Keratinocyte (primary cell): ENCODE results near the gene C8B. TPM values are rescaled to one million over a fixed set of nuclear protein-coding genes. Genes with fewer than 3 reads are reported as not detected.

ENCODE experiments used
- DNase-seq: peaks from one replicate; pipeline ENCODE4 v3.0.0-alpha.2; 2011; ENCODE audit warnings: low read depth, missing footprints, low spot score
- FAIRE-seq: peaks from 2 replicates; lab custom pipeline; 2011; peaks lifted over from hg19 to GRCh38; lab: Jason Lieb, UNC
- H2AFZ ChIP-seq: 2 replicates; pipeline ENCODE4 v1.6.0; 2012; ENCODE audit warnings: low read length, control low read depth, inconsistent platforms; ENCODE audit not compliant: control insufficient read depth
- H3K27ac ChIP-seq: 2 replicates; pipeline ENCODE4 v1.5.1; 2011; ENCODE audit warnings: low read length; ENCODE audit not compliant: control insufficient read depth, insufficient read depth
- H3K27me3 ChIP-seq: 3 replicates; pipeline ENCODE4 v1.6.0; 2011; ENCODE audit warnings: low read length; ENCODE audit not compliant: control insufficient read depth, insufficient read depth; ENCODE audit errors: extremely low read depth
- H3K36me3 ChIP-seq, 2 experiments: 2 replicates in 1 of 2; 3 replicates in 1 of 2; pipeline ENCODE4 v1.5.1; 2011; ENCODE audit warnings: low read length in 2 of 2, mild to moderate bottlenecking in 1 of 2; ENCODE audit not compliant: control insufficient read depth in 2 of 2, insufficient read depth in 2 of 2; ENCODE audit errors: extremely low read depth in 1 of 2
- H3K4me1 ChIP-seq: 3 replicates; pipeline ENCODE4 v1.5.1; 2011; ENCODE audit warnings: low read length; ENCODE audit not compliant: control insufficient read depth, insufficient read depth; ENCODE audit errors: extremely low read depth
- H3K4me2 ChIP-seq: 3 replicates; pipeline ENCODE4 v1.6.0; 2011; ENCODE audit warnings: low read depth, low read length; ENCODE audit not compliant: control insufficient read depth, insufficient read depth; ENCODE audit errors: extremely low read depth
- H3K4me3 ChIP-seq, 3 experiments: fragments of 200-600 bp in 1 of 3; sonication (generic) in 1 of 3; 2 replicates in 2 of 3; 3 replicates in 1 of 3; pipeline ENCODE4 v1.5.1; 2011 to 2016; ENCODE audit warnings: low read length in 3 of 3, mild to moderate bottlenecking in 3 of 3, control low read depth in 2 of 3, inconsistent platforms in 1 of 3, low read depth in 1 of 3, mixed read lengths in 1 of 3, mixed run types in 1 of 3, moderate library complexity in 1 of 3; ENCODE audit not compliant: control insufficient read depth in 2 of 3, insufficient read depth in 2 of 3; ENCODE audit errors: extremely low read depth in 1 of 3
- H3K79me2 ChIP-seq: 2 replicates; pipeline ENCODE4 v1.6.0; 2012; ENCODE audit warnings: low read length; ENCODE audit not compliant: control insufficient read depth, insufficient read depth
- H3K9ac ChIP-seq: 3 replicates; pipeline ENCODE4 v1.6.0; 2011; ENCODE audit warnings: low read length; ENCODE audit not compliant: control insufficient read depth, insufficient read depth; ENCODE audit errors: extremely low read depth
- H3K9me1 ChIP-seq: 3 replicates; pipeline ENCODE4 v1.6.0; 2011; ENCODE audit warnings: low read length; ENCODE audit not compliant: control insufficient read depth, insufficient read depth; ENCODE audit errors: extremely low read depth
- H3K9me3 ChIP-seq: 2 replicates; pipeline ENCODE4 v1.5.1; 2012; ENCODE audit warnings: low read depth, low read length; ENCODE audit not compliant: control insufficient read depth
- H4K20me1 ChIP-seq: 3 replicates; pipeline ENCODE4 v1.6.0; 2011; ENCODE audit warnings: low read length; ENCODE audit not compliant: control insufficient read depth, insufficient read depth; ENCODE audit errors: extremely low read depth
- EZH2 ChIP-seq: IDR thresholded peaks from one replicate; pipeline ENCODE4 v1.6.1; 2012; ENCODE audit warnings: inconsistent platforms, mild to moderate bottlenecking, low read length, moderate library complexity
- dilution Hi-C: fragments of 300-500 bp; cut with MboI; formaldehyde crosslinking; loops from one replicate; pipeline ENCODE4 v1.7.0; 2020; ENCODE audit warnings: low sequenced_read_pairs; ENCODE audit not compliant: extremely low pct_ligation_motif_present
- polyA plus RNA-seq, 5 experiments: library from polyadenylated mRNA; depleted of rRNA in 3 of 5; stranded (reverse) in 3 of 5; stranded (forward) in 1 of 5; unstranded in 1 of 5; fragments of >200 nt; gene quantifications; 1 replicate in 1 of 5; 2 replicates in 3 of 5; 3 replicates in 1 of 5; pipeline versions ENCODE4 v1.2.1 to v1.2.3, GENCODE V29; 2011 to 2012; ENCODE audit warnings: missing spikeins in 2 of 5, low read depth in 1 of 5, low replicate concordance in 1 of 5
- TF ChIP-seq, protein P1 (sequence below), 3 experiments: IDR thresholded peaks in 1 of 3; conservative IDR thresholded peaks in 1 of 3; optimal IDR thresholded peaks in 1 of 3; 2 replicates in 2 of 3; 3 replicates in 1 of 3; pipeline versions ENCODE3 to v1.5.1; 2011; ENCODE audit warnings: low read length in 3 of 3, mild to moderate bottlenecking in 3 of 3, moderate library complexity in 2 of 3, control low read depth in 1 of 3, inconsistent platforms in 1 of 3; ENCODE audit not compliant: insufficient read depth in 2 of 3; ENCODE audit errors: extremely low read depth in 1 of 3

The C8B gene
- polyA plus RNA-seq, 1 donor (not counting 4 experiments of a cell fraction or from before 2014, with no cell fraction given) = 0.04 TPM

GRCh38 chr1:56898879-56899278 lies 66.9 kb downstream of the C8B start:
- Histone ChIP-seq H3K36me3 (no peaks in the 10 kb centered on the region), H3K9me3 (no peaks in the 10 kb centered on the region), H3K4me3 (no peak overlapping the region), H3K79me2 (no peaks in the 10 kb centered on the region), H3K9me1 (no peaks in the 10 kb centered on the region), H4K20me1 (no peaks in the 10 kb centered on the region), H3K4me2 (no peak overlapping the region), H3K4me1 (no peaks in the 10 kb centered on the region), H3K27ac (no peak overlapping the region), H3K27me3 (peaks cover 3% of the 10 kb centered on the region), H2AFZ (no peak overlapping the region), H3K9ac (no peak overlapping the region)
- no peak for TF ChIP-seq EZH2
- TF ChIP-seq, protein P1, sequence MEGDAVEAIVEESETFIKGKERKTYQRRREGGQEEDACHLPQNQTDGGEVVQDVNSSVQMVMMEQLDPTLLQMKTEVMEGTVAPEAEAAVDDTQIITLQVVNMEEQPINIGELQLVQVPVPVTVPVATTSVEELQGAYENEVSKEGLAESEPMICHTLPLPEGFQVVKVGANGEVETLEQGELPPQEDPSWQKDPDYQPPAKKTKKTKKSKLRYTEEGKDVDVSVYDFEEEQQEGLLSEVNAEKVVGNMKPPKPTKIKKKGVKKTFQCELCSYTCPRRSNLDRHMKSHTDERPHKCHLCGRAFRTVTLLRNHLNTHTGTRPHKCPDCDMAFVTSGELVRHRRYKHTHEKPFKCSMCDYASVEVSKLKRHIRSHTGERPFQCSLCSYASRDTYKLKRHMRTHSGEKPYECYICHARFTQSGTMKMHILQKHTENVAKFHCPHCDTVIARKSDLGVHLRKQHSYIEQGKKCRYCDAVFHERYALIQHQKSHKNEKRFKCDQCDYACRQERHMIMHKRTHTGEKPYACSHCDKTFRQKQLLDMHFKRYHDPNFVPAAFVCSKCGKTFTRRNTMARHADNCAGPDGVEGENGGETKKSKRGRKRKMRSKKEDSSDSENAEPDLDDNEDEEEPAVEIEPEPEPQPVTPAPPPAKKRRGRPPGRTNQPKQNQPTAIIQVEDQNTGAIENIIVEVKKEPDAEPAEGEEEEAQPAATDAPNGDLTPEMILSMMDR (optimal IDR thresholded peaks at IDR 0.05 in 1 of 3, IDR thresholded peaks at IDR 0.05 in 1 of 3, conservative IDR thresholded peaks at IDR 0.05 in 1 of 3; ENCODE audit: extremely low read depth in 1 of 3, insufficient read depth in 2 of 3, low read length in 3 of 3) = no peak
- FAIRE-seq = no peak
- dilution Hi-C loops = no loop called here
- DNase-seq = no peak

DNA sequence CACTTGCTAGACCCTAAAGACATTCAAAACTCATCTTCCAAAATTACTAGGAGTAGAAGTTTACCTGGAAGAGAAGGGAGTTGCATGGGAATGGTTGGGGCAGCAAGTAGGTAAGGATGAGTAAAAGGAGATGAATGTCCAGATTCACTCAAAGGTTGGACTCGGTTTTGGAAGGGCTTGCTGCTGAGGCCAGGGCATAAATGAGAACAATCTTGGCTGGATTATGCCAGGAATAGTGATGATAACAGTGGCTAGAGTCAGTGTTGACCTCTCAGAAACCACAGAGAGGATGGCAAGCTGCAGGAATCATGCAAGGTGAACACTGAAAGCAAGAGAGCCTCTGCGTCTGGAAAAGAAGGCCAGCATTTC lies 67.8 kb downstream of the C8B start:
- no peak for FAIRE-seq
- DNase-seq = no peak
- Histone ChIP-seq H3K36me3 (no peaks in the 10 kb centered on the region), H3K27ac (no peak overlapping the region), H3K27me3 (peaks cover 3% of the 10 kb centered on the region), H3K4me1 (no peaks in the 10 kb centered on the region), H3K4me3 (no peak overlapping the region), H2AFZ (no peak overlapping the region), H3K4me2 (no peak overlapping the region), H3K79me2 (no peaks in the 10 kb centered on the region), H4K20me1 (no peaks in the 10 kb centered on the region), H3K9me3 (no peaks in the 10 kb centered on the region), H3K9me1 (no peaks in the 10 kb centered on the region), H3K9ac (no peak overlapping the region)
- dilution Hi-C loops = no loop called here
- TF ChIP-seq EZH2 = no peak
- TF ChIP-seq, protein P1 (optimal IDR thresholded peaks at IDR 0.05 in 1 of 3, IDR thresholded peaks at IDR 0.05 in 1 of 3, conservative IDR thresholded peaks at IDR 0.05 in 1 of 3; ENCODE audit: extremely low read depth in 1 of 3, insufficient read depth in 2 of 3, low read length in 3 of 3) = no peak
